Panc1 (cell line): ENCODE results near the gene ZMAT3. TPM values are rescaled to one million over a fixed set of nuclear protein-coding genes. Genes with fewer than 3 reads are reported as not detected.
"Not testable (repeated sequence)": the region's sequence is repeated elsewhere in the genome, so short reads cannot be mapped to it uniquely, and the experiment has no call there.

Source experiments
- ATAC-seq: fragments of 200-7000 bp; cut with Tn5 transposase; 2 replicates; pipeline ENCODE4 v1.9.1; 2020; ENCODE audit warnings: mild to moderate bottlenecking, moderate library complexity
- BruUV-seq: library from RNA; stranded (reverse); fragments of 400-500 nt; replicated peaks from 2 replicates; lab custom pipeline; 2021; lab: Mats Ljungman, UMichigan
- CTCF ChIA-PET: fragments of 300-600 bp; sonication (Branson Sonifier 250); formaldehyde crosslinking; loops from one replicate; lab custom pipeline; 2022; ENCODE audit warnings: antibody characterized with exemption; lab: Charles Lee
- POLR2A ChIA-PET: fragments of 300-600 bp; sonication (Branson Sonifier 250); formaldehyde crosslinking; loops from one replicate; lab custom pipeline; 2022; ENCODE audit warnings: antibody characterized with exemption; lab: Charles Lee
- DNase-seq: peaks from one replicate; pipeline ENCODE4 v3.0.0-alpha.2; 2010; ENCODE audit warnings: low read depth, low spot score
- H3K27ac ChIP-seq: 2 replicates; pipeline ENCODE4 v1.5.1; 2011; ENCODE audit warnings: mild to moderate bottlenecking, low read length, inconsistent platforms
- H3K27me3 ChIP-seq: fragments of 200-500 bp; sonication (Bioruptor generic); 2 replicates; pipeline ENCODE4 v1.6.0; 2014; ENCODE audit warnings: low read length, inconsistent platforms; ENCODE audit not compliant: control insufficient read depth, insufficient read depth
- H3K36me3 ChIP-seq: fragments of 200-500 bp; sonication (Bioruptor generic); 2 replicates; pipeline ENCODE4 v1.5.1; 2014; ENCODE audit warnings: inconsistent platforms, mild to moderate bottlenecking, low read length, moderate library complexity; ENCODE audit not compliant: control insufficient read depth, insufficient read depth
- H3K4me1 ChIP-seq: 2 replicates; pipeline ENCODE4 v1.5.1; 2011; ENCODE audit warnings: inconsistent platforms, mild to moderate bottlenecking, low read length, moderate library complexity; ENCODE audit not compliant: control insufficient read depth, insufficient read depth
- H3K4me3 ChIP-seq, 2 experiments: 2 replicates each; pipeline ENCODE4 v1.5.1; 2011 to 2012; ENCODE audit warnings: low read depth in 2 of 2, low read length in 2 of 2, mild to moderate bottlenecking in 2 of 2, inconsistent platforms in 1 of 2, moderate library complexity in 1 of 2
- H3K9me3 ChIP-seq: fragments of 200-500 bp; sonication (Bioruptor generic); 2 replicates; pipeline ENCODE4 v1.5.1; 2014; ENCODE audit warnings: low read depth, mild to moderate bottlenecking, inconsistent platforms, low read length, moderate library complexity; ENCODE audit not compliant: control insufficient read depth, insufficient read depth
- CTCF ChIP-seq: fragments of 450-650 bp; IDR thresholded peaks from 2 replicates; pipeline ENCODE4 v1.5.1; 2017; ENCODE audit warnings: mild to moderate bottlenecking
- POLR2AphosphoS5 ChIP-seq: IDR thresholded peaks from 2 replicates; pipeline ENCODE4 v1.6.1; 2012; ENCODE audit warnings: mild to moderate bottlenecking, low read depth, low read length, moderate library complexity
- SIN3A ChIP-seq: IDR thresholded peaks from 2 replicates; pipeline ENCODE4 v1.6.1; 2012; ENCODE audit warnings: low read depth, mild to moderate bottlenecking, low read length, moderate library complexity, borderline replicate concordance; ENCODE audit not compliant: insufficient read depth
- TCF7L2 ChIP-seq: IDR thresholded peaks from 2 replicates; pipeline ENCODE4 v1.6.1; 2011; ENCODE audit warnings: mild to moderate bottlenecking, low read depth, low read length, inconsistent platforms
- in situ Hi-C: cut with HindIII; loops from 2 replicates; pipeline ENCODE4 v1.10.0; 2016; ENCODE audit warnings: low sequenced_read_pairs, low pct_unique_long_range_greater_than_20kb
- intact Hi-C: fragments of 100-400 bp; cut with micrococcal nuclease; formaldehyde crosslinking; loops from one replicate; pipeline ENCODE4 v1.10.0; 2022; ENCODE audit not compliant: unreplicated experiment
- total RNA-seq: library from RNA; stranded (reverse); gene quantifications from one replicate; pipeline ENCODE4 v1.2.1, GENCODE V29; 2021; ENCODE audit not compliant: unreplicated experiment
- TF ChIP-seq, protein P1 (sequence below), 2 experiments: IDR thresholded peaks; 2 replicates each; pipeline ENCODE4 v1.6.1; 2011 to 2012; ENCODE audit warnings: low read depth in 2 of 2, control low read depth in 1 of 2, low read length in 1 of 2, mild to moderate bottlenecking in 1 of 2, moderate library complexity in 1 of 2; ENCODE audit not compliant: insufficient read depth in 1 of 2

ZMAT3 gene
- total RNA-seq, 1 experiment from 2014 or later, result 14.6 TPM

- POLR2A ChIA-PET, result not testable (repeated sequence)
These were observed 38.9 kb downstream of the ZMAT3 start for GRCh38 chr3:179032454-179033303.

GRCh38 chr3:179029096-179029495, 42.5 kb downstream of the ZMAT3 start:
- POLR2A ChIA-PET, result interaction anchor here (0.6 kb wide), 1 partner anchor 602 kb away, joined by 5 read pairs; no protein-coding TSS in a partner anchor
- TF ChIP-seq, protein P1, sequence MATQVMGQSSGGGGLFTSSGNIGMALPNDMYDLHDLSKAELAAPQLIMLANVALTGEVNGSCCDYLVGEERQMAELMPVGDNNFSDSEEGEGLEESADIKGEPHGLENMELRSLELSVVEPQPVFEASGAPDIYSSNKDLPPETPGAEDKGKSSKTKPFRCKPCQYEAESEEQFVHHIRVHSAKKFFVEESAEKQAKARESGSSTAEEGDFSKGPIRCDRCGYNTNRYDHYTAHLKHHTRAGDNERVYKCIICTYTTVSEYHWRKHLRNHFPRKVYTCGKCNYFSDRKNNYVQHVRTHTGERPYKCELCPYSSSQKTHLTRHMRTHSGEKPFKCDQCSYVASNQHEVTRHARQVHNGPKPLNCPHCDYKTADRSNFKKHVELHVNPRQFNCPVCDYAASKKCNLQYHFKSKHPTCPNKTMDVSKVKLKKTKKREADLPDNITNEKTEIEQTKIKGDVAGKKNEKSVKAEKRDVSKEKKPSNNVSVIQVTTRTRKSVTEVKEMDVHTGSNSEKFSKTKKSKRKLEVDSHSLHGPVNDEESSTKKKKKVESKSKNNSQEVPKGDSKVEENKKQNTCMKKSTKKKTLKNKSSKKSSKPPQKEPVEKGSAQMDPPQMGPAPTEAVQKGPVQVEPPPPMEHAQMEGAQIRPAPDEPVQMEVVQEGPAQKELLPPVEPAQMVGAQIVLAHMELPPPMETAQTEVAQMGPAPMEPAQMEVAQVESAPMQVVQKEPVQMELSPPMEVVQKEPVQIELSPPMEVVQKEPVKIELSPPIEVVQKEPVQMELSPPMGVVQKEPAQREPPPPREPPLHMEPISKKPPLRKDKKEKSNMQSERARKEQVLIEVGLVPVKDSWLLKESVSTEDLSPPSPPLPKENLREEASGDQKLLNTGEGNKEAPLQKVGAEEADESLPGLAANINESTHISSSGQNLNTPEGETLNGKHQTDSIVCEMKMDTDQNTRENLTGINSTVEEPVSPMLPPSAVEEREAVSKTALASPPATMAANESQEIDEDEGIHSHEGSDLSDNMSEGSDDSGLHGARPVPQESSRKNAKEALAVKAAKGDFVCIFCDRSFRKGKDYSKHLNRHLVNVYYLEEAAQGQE (IDR thresholded peaks at IDR 0.05; ENCODE audit: insufficient read depth in 1 of 2, low read depth in 2 of 2, low read length in 1 of 2), result no peak
- TF ChIP-seq SIN3A, result no peak
- no peak for ATAC-seq
- intact Hi-C loops (no loop called here), in situ Hi-C loops (no loop called here)
- H3K27me3 ChIP-seq, result no peaks in the 10 kb centered on the region
- CTCF ChIA-PET, result no interaction called here
- no TSS peak for BruUV-seq
- H3K9me3 ChIP-seq, result no peaks in the 10 kb centered on the region
- H3K27ac ChIP-seq, result no peak overlapping the region
- no peaks in the 10 kb centered on the region for H3K36me3 ChIP-seq
- H3K4me1 ChIP-seq, result no peaks in the 10 kb centered on the region
- no peak overlapping the region for H3K4me3 ChIP-seq
- no peak for DNase-seq

More at GRCh38 chr3:179032454-179033303, 38.9 kb downstream of the ZMAT3 start:
- H3K36me3 ChIP-seq, H3K27ac ChIP-seq, H3K9me3 ChIP-seq, H3K27me3 ChIP-seq, intact Hi-C loops, BruUV-seq, H3K4me1 ChIP-seq, in situ Hi-C loops, ATAC-seq, DNase-seq, H3K4me3 ChIP-seq, CTCF ChIA-PET: not testable (repeated sequence)

- Histone ChIP-seq H3K4me1 (no peaks in the 10 kb centered on the region), H3K36me3 (no peaks in the 10 kb centered on the region), H3K27me3 (no peaks in the 10 kb centered on the region), H3K27ac (no peak overlapping the region), H3K4me3 (no peak overlapping the region), H3K9me3 (no peaks in the 10 kb centered on the region)
- ATAC-seq (no peak), DNase-seq (no peak)
- POLR2A ChIA-PET, result no interaction called here
- no TSS peak for BruUV-seq
- intact Hi-C loops, result no loop called here
- no peak for TF ChIP-seq TCF7L2
- TF ChIP-seq, protein P1 (IDR thresholded peaks at IDR 0.05; ENCODE audit: insufficient read depth in 1 of 2, low read depth in 2 of 2, low read length in 1 of 2), result no peak
- no peak for TF ChIP-seq CTCF
- no peak for TF ChIP-seq POLR2AphosphoS5
- TF ChIP-seq SIN3A, result no peak
- CTCF ChIA-PET, result interaction anchor here (0.7 kb wide), 1 partner anchor 13 kb away, joined by 3 read pairs; no protein-coding TSS in a partner anchor
- in situ Hi-C loops, result no loop called here
These were observed 43.2 kb downstream of the ZMAT3 start for GRCh38 chr3:179028408-179028807.
